ENCODE results near the gene ERGIC1.

ERGIC1 gene

GRCh38 chr5:172904312-172904642 is 70.2 kb downstream of the ERGIC1 start:
- DNase-seq: no peak

DNA sequence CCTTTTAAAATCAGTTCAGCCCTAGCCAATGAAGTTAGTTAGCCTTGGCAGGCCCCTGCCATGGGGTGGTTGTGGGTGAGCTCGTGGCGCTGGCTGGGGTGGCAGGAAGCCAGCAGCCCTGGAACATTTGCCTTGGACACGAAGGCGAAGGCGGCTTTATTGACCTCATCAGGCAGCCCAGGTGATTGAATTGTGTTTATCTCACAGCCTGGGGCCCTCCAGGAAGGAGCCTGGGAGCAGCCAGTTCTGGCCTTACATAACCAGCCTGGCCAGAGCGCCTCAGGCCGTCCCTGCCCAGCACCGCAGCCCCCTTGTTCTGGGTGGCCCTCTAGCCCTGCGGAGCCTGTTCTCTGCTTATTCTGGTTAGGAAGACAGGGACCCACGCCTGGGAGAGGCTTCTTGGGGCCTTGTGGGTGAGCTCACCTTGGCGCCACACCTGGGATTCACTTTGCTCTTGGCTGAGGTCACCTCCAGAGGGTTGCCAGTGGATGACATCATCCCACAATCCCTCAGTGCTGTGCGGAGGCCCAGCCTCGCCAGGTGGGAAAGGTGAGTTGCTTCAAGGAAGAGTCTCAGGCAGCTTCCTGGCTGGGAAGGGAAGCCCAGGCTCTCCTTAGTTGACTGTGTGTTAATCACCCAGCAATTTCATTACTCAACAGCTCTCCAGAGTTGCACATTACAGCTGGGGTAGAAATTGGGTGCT is 70.7 kb downstream of the ERGIC1 start:
- DNase-seq: no peak

GRCh38 chr5:172905346-172906140 is 71.5 kb downstream of the ERGIC1 start:
- DNase-seq: no peak

GRCh38 chr5:172906436-172906835 is 72.4 kb downstream of the ERGIC1 start:
- no peak for DNase-seq

DNA sequence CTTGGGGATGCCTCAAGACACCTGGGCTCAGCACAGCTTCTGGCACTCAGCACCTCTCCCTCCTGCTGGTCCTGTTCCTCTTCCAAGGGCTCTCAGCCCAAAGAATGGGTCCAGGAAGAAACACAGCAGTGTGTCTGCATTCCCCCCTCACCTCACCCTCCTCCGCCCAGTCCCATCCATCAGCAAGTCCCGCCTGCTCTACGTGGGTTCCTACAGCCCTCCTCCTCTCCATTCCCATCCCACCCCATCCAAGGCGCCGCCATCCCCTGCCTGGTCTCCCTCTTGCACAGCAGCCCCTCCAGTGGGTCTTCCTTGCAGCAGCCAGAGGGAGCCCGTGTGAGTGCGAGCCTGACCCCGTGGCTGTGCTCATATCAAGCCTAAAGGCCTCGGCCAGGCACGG is 72.8 kb downstream of the ERGIC1 start:
- no peak for DNase-seq

- DNase-seq: no peak
Measured at GRCh38 chr5:172907657-172908056, 73.6 kb downstream of the ERGIC1 start.

DNA sequence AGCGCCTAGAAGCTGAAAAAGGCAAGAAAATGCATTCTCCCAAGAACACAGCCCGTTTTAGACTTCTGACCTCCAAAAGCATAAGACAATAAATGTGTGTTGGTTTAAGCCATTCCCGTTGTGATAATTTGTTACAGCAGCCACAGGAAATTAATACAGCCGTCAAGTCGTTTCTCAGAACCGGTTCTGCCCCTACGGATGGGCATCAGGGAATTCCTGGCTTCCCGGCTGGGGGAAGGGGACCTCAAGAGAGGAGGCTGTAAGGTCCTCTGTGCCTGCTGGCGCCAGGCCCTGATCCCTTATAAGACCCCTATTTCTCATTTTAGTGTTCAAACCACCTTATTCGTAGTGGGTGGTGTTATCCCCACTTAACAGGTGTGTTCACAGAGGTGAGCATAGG is 74.6 kb downstream of the ERGIC1 start:
- DNase-seq: no peak

- no peak for DNase-seq
Measured at GRCh38 chr5:172909931-172910502, 76.0 kb downstream of the ERGIC1 start.

- DNase-seq: no peak
Measured at GRCh38 chr5:172910828-172911627, 77.0 kb downstream of the ERGIC1 start.

DNA sequence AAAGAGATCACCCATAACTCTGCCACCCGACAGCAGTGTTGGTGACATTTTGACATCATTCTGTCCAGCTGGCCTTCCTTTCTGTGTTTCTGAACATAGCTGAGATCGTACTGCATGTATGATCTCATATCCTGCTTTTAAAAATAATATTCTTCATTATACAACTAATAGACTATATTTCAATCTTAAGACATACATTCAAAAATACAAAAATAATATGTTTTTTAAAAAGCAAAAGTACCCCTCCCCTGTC is 77.5 kb downstream of the ERGIC1 start:
- no peak for DNase-seq

DNA sequence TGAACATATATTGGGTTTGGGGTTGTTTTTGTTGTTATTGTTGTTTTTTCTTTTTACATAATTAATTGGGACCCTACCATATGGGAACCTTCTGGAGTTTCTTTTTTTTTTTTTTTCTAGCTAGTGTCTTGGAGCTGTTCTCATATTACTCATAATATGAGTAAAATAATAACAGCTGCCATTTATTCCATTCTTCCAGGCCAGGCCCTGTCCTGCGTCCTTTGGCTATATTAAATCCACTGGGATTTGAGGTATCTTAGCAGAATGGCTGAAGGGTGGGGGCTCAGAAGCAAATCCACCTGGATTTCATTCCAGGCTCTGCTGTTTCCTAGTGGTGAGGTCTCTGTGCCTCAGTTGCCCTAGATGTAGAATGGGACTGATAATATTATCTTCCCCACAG is 77.9 kb downstream of the ERGIC1 start:
- DNase-seq: no peak

DNA sequence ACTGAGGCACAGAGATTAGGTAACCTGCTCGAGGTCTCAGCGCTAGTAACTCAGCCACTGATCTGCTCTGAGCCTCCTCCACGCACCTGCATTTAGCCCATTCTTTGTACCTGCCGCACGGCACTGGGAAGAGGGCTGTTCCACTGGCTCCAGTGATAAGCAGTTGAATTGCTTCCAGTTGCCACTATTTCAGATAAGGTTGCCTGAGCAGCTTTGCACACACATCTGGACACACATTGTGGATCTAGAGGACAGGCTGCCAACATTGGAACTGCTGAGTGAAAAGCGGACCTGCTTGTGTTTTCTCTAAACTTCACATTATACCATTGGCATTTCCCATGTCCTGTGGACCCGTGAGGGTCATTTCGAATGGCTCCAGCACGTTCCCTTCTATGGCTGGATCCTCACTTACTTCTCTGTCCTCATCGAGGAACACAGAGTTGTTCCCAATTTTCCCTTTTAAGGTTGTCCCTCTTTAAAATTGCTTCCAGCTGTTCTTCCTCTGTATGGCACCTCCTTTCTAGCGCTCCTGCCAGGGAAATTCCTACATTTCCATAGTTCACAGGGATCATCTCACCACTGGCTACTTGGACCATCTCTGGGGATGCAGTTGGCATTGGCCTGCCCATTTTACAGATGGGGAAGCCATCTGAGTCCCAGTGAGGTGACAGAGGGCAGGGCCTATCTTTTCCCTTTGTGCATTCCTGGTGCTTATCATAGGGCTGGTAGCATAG is 79.2 kb downstream of the ERGIC1 start:
- no peak for DNase-seq

GRCh38 chr5:172915514-172915913 is 81.5 kb downstream of the ERGIC1 start:
- DNase-seq: no peak

DNA sequence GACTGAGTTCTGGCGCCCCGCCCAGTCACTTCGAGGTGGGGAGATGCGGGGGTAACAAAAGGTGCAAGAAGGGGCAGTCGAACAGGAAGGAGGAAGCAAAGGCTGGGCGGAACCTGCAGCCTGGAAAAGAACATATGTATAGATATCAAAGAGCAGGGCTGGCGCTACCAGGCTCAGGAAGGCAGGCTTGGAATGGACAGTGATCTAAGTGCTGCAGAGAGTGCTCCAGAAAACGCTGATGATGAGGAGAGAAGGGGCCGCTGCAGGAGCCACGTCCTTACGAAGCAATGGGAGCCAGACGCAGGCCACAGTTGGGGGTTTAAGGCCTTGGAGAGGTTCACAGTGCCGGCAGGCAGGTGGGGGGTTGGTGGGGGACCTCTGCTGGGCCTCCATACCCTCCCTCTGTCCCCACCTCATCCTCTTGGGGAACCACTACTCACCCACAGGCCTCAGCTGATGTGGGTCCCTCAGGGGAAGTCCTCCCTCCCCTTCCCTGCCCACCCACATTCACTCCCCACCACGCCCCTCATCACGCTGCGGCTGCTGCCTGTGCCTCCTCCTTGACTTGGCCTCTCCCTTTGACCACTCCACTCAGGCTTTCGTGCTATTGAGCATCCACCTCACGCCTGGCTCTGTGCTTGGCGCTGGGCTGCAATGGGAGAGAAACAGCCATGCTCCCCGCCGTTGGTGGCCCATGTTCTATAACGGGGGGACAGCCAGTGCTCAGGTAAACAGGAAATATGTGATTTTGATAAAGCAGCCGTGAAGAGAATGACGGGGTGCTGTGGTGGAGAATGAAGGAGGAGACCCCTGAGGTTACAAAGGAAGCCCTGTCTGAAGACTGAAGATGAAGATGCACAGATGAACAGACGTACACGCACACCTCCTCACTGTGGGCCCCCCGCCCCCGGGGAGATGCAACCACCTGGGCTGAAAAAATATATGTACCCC is 84.6 kb downstream of the ERGIC1 start:
- no peak for DNase-seq

- no peak for DNase-seq
Measured at GRCh38 chr5:172919525-172920446, 85.7 kb downstream of the ERGIC1 start.

GRCh38 chr5:172920447-172920849 is 86.4 kb downstream of the ERGIC1 start:
- no peak for DNase-seq

- DNase-seq: no peak
Measured at GRCh38 chr5:172920995-172921394, 86.9 kb downstream of the ERGIC1 start.

GRCh38 chr5:172921906-172922305 is 87.9 kb downstream of the ERGIC1 start:
- DNase-seq: no peak

GRCh38 chr5:172923539-172923938 is 89.5 kb downstream of the ERGIC1 start:
- no peak for DNase-seq

- DNase-seq: no peak
Measured at GRCh38 chr5:172925336-172925948, 91.4 kb downstream of the ERGIC1 start.

All from effector CD4-positive, alpha-beta T cell (primary cell).